Loucy (cell line): ENCODE results near the gene HSDL1.

ENCODE experiments used
- EZH2phosphoT487 ChIP-seq: fragments of 200-600 bp; IDR thresholded peaks from 2 replicates; pipeline ENCODE4 v1.6.1; 2018; ENCODE audit warnings: antibody characterized with exemption, mild to moderate bottlenecking, moderate library complexity, borderline replicate concordance
- TF ChIP-seq, protein P1 (sequence below): fragments of 200-600 bp; sonication (generic); conservative IDR thresholded peaks from 2 replicates; pipeline ENCODE4 v1.5.1; 2014; ENCODE audit warnings: mild to moderate bottlenecking, antibody characterized with exemption, low read length

DNA sequence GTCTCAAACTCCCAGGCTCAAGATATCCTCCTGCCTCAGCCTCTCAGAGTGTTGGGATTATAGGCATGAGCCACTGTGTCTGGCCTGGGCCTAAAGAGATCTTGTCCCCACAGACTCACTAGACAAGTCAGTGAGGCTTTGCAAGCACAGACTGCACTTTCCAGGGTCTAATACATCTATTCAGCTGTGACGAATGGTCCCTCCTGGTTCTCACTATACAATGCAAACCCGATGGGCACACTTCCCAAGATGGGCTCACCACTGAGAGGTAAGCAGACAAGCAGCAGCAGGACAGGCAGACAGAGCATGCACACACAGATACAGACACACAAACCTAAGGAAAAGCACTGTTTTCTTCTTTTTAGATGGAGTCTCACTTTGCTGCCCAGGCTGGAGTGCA is 37.1 kb downstream of the HSDL1 start:
- TF ChIP-seq, protein P1, sequence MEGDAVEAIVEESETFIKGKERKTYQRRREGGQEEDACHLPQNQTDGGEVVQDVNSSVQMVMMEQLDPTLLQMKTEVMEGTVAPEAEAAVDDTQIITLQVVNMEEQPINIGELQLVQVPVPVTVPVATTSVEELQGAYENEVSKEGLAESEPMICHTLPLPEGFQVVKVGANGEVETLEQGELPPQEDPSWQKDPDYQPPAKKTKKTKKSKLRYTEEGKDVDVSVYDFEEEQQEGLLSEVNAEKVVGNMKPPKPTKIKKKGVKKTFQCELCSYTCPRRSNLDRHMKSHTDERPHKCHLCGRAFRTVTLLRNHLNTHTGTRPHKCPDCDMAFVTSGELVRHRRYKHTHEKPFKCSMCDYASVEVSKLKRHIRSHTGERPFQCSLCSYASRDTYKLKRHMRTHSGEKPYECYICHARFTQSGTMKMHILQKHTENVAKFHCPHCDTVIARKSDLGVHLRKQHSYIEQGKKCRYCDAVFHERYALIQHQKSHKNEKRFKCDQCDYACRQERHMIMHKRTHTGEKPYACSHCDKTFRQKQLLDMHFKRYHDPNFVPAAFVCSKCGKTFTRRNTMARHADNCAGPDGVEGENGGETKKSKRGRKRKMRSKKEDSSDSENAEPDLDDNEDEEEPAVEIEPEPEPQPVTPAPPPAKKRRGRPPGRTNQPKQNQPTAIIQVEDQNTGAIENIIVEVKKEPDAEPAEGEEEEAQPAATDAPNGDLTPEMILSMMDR: no peak
- no peak for TF ChIP-seq EZH2phosphoT487
